Measurements from ENCODE around the gene EPHA7.

- TF ChIP-seq CTCF (IDR thresholded peaks at IDR 0.05; ENCODE audit: low read depth, low read length, poor library complexity, severe bottlenecking), result no peak
- TF ChIP-seq EZH2phosphoT487 (IDR thresholded peaks at IDR 0.05; ENCODE audit: borderline replicate concordance, low read length), result no peak
Measured at GRCh38 chr6:93366506-93366905, 52.9 kb downstream of the EPHA7 start.

All from DOHH2 (cell line).